Tibial nerve (tissue), 4 donors: Measurements from ENCODE around the gene BCAN. TPM values are rescaled to one million over a fixed set of nuclear protein-coding genes. Genes with fewer than 3 reads are reported as not detected.

ENCODE experiments used
- DNase-seq, 2 donors: peaks; one replicate each; pipeline ENCODE4 v3.0.0-alpha.2; 2019; ENCODE audit warnings: low spot score in 2 of 2
- H3K27ac ChIP-seq, 4 donors: fragments of 200-600 bp; sonication (generic) in 3 of 4; one replicate each; pipeline ENCODE4 v1.5.1; 2017 to 2019; ENCODE audit warnings: mild to moderate bottlenecking in 1 of 4
- H3K27me3 ChIP-seq, 2 donors: fragments of 200-600 bp; sonication (generic) in 1 of 2; one replicate each; pipeline versions ENCODE4 v1.5.1 to v1.6.0; 2017 to 2019
- H3K36me3 ChIP-seq, 3 donors: fragments of 200-600 bp; sonication (generic); one replicate each; pipeline ENCODE4 v1.5.1; 2018 to 2019
- H3K4me1 ChIP-seq, 4 donors: fragments of 200-600 bp; sonication (generic) in 3 of 4; one replicate each; pipeline ENCODE4 v1.5.1; 2017 to 2019
- H3K4me3 ChIP-seq, 4 donors: fragments of 200-600 bp; sonication (generic) in 3 of 4; one replicate each; pipeline ENCODE4 v1.5.1; 2017 to 2019; ENCODE audit warnings: mild to moderate bottlenecking in 1 of 4, moderate library complexity in 1 of 4
- H3K9me3 ChIP-seq, 4 donors: fragments of 200-600 bp; sonication (generic) in 3 of 4; one replicate each; pipeline ENCODE4 v1.5.1; 2017 to 2019
- EP300 ChIP-seq, 2 donors: sonication (generic); formaldehyde crosslinking; IDR thresholded peaks; one replicate each; pipeline ENCODE4 v1.6.1; 2017; ENCODE audit warnings: antibody characterized with exemption in 2 of 2, mild to moderate bottlenecking in 1 of 2
- POLR2A ChIP-seq, 2 donors: fragments of 450-650 bp; IDR thresholded peaks; one replicate each; pipeline ENCODE4 v1.6.1; 2017; ENCODE audit warnings: antibody characterized with exemption in 2 of 2, mild to moderate bottlenecking in 2 of 2, moderate library complexity in 2 of 2
- WGBS, 2 donors: methylation state at CpG; one replicate each; pipeline ENCODE4 v1.1.5; 2018; 5-methylcytosine and 5-hydroxymethylcytosine counted together
- total RNA-seq, 4 donors: library from RNA; depleted of rRNA; stranded (reverse); fragments of >200 nt; gene quantifications; one replicate each; pipeline ENCODE4 v1.1.0, GENCODE V29; 2016
- TF ChIP-seq, protein P1 (sequence below), 5 experiments: fragments of 200-600 bp in 3 of 5; fragments of 450-650 bp in 2 of 5; sonication (generic) in 3 of 5; IDR thresholded peaks; one replicate each; pipeline ENCODE4 v1.5.1; 2016 to 2019; ENCODE audit warnings: antibody characterized with exemption in 5 of 5, mild to moderate bottlenecking in 3 of 5, moderate library complexity in 2 of 5

Gene BCAN
- total RNA-seq, 4 donors from 2014 or later: not detected

DNA sequence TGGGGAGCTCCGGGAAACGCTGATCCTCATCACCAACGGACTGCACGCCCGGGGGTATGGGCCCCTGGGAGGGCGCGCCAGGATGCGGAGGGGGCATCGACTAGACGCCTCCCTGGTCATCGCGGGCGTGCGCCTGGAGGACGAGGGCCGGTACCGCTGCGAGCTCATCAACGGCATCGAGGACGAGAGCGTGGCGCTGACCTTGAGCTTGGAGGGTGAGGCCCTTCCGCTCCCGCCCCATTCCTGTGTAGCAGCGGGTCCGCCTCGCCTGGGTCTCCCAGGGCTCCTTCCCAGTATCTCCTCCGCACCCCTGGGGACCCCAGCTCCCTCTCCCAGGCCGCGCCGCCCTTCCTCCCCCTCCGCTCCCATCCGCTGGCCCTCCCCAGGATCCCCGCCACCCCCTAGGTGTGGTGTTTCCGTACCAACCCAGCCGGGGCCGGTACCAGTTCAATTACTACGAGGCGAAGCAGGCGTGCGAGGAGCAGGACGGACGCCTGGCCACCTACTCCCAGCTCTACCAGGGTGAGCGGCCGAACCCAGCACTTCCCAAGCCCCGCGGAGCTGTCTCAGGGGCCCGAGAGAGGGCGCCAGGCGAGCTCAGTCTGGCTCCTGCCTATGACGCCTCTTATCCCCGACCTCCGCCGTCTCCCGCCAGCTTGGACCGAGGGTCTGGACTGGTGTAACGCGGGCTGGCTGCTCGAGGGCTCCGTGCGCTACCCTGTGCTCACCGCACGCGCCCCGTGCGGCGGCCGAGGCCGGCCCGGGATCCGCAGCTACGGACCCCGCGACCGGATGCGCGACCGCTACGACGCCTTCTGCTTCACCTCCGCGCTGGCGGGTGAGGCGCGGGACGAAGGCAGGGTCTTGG lies 17.7 kb upstream of the BCAN start:
- H3K27ac ChIP-seq: peak overlapping the region in 1 of 4 donors; percentile 24
- no peak for DNase-seq
- TF ChIP-seq, protein P1, sequence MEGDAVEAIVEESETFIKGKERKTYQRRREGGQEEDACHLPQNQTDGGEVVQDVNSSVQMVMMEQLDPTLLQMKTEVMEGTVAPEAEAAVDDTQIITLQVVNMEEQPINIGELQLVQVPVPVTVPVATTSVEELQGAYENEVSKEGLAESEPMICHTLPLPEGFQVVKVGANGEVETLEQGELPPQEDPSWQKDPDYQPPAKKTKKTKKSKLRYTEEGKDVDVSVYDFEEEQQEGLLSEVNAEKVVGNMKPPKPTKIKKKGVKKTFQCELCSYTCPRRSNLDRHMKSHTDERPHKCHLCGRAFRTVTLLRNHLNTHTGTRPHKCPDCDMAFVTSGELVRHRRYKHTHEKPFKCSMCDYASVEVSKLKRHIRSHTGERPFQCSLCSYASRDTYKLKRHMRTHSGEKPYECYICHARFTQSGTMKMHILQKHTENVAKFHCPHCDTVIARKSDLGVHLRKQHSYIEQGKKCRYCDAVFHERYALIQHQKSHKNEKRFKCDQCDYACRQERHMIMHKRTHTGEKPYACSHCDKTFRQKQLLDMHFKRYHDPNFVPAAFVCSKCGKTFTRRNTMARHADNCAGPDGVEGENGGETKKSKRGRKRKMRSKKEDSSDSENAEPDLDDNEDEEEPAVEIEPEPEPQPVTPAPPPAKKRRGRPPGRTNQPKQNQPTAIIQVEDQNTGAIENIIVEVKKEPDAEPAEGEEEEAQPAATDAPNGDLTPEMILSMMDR (IDR thresholded peaks at IDR 0.05): peak in 4 of 5 experiments; percentile 13 to 34 (median 27)
- no peak for TF ChIP-seq POLR2A (IDR thresholded peaks at IDR 0.05)

DNA sequence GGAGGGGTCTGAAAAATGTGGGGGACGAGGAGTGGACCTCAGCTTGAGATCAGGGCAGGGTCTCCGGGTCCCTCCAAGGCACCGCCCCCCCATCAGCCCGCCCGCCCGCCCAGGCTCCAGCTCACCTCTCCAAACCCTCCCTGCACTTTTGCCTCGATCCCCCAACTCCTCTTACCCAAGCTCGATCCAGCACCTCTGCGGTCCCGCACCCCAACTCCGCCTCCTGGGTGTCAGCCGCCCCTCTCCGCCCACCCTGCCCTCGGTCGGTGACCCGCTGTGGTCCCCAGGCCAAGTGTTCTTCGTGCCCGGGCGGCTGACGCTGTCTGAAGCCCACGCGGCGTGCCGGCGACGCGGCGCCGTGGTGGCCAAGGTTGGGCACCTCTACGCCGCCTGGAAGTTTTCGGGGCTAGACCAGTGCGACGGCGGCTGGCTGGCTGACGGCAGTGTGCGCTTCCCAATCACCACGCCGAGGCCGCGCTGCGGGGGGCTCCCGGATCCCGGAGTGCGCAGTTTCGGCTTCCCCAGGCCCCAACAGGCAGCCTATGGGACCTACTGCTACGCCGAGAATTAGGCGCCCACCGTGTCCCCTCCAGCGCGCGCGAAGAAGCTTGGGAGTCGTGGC lies 17.0 kb upstream of the BCAN start:
- no peaks in the 10 kb centered on the region for H3K9me3 ChIP-seq
- H3K27me3 ChIP-seq: peaks cover 9 to 86% of the 10 kb centered on the region in 2 donors
- no peak overlapping the region for H3K27ac ChIP-seq
- 0 to 1% methylated on average over 22 to 47 of the region's 55 CpGs for WGBS, 2 donors
- H3K4me3 ChIP-seq: peak overlapping the region; percentile 4 to 47 (median 22)
- no peaks in the 10 kb centered on the region for H3K36me3 ChIP-seq
- H3K4me1 ChIP-seq: peaks cover 0 to 24% (median 22%) of the 10 kb centered on the region in 4 donors
- DNase-seq: no peak
- TF ChIP-seq POLR2A (IDR thresholded peaks at IDR 0.05) (no peak), EP300 (IDR thresholded peaks at IDR 0.05) (no peak)
- TF ChIP-seq, protein P1 (IDR thresholded peaks at IDR 0.05): no peak

More for the DNA sequence above, 17.7 kb upstream of the BCAN start:
- no peaks in the 10 kb centered on the region for H3K36me3 ChIP-seq
- peak overlapping the region; percentile 4 to 47 (median 22) for H3K4me3 ChIP-seq
- H3K9me3 ChIP-seq: no peaks in the 10 kb centered on the region
- H3K4me1 ChIP-seq: peaks cover 0 to 28% (median 22%) of the 10 kb centered on the region in 4 donors
- peaks cover 9 to 86% of the 10 kb centered on the region in 2 donors for H3K27me3 ChIP-seq
- WGBS, 2 donors: 1 to 3% methylated on average over 31 to 42 of the region's 87 CpGs

GRCh38 chr1:156625436-156626078 lies 16.4 kb upstream of the BCAN start:
- Histone ChIP-seq H3K9me3 (no peaks in the 10 kb centered on the region), H3K4me1 (peaks cover 0 to 24% (median 22%) of the 10 kb centered on the region in 4 donors), H3K27ac (no peak overlapping the region), H3K27me3 (peaks cover 9 to 91% of the 10 kb centered on the region in 2 donors), H3K4me3 (peak overlapping the region; percentile 4 to 47 (median 22)), H3K36me3 (no peaks in the 10 kb centered on the region)
- no peak for TF ChIP-seq EP300 (IDR thresholded peaks at IDR 0.05)
- TF ChIP-seq, protein P1 (IDR thresholded peaks at IDR 0.05): peak; percentile 60 to 87 (median 82)
- peak; percentile 40 to 64 for DNase-seq
- WGBS, 2 donors: 1 to 2% methylated on average over 16 to 43 of the region's 45 CpGs

DNA sequence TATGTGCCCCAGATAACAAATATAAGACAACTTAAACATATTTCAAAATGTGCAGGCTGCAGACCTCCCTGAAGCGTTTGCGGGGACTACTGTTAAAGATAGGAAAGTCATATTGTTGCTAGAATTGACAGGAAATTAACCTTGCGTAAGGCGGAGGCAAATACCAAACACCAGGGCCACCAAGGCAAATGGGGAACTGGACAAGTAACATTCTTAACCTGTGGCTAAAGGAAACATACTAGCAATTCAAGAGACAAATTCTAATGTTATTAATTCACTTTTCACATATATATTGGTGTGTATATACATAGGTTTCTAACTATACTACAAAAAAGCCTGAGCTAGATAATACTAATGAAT lies 15.9 kb upstream of the BCAN start:
- no peak for DNase-seq
- H3K9me3 ChIP-seq: no peaks in the 10 kb centered on the region
- H3K27ac ChIP-seq: no peak overlapping the region
- H3K4me3 ChIP-seq: no peak overlapping the region
- TF ChIP-seq, protein P1 (IDR thresholded peaks at IDR 0.05): peak in 1 of 5 experiments; percentile 12
- no peak for TF ChIP-seq EP300 (IDR thresholded peaks at IDR 0.05)
- peaks cover 9 to 95% of the 10 kb centered on the region in 2 donors for H3K27me3 ChIP-seq
- 48 to 50% methylated on average over 4 of the region's 4 CpGs for WGBS, 2 donors
- no peaks in the 10 kb centered on the region for H3K36me3 ChIP-seq
- peaks cover 0 to 24% (median 22%) of the 10 kb centered on the region in 4 donors for H3K4me1 ChIP-seq
